ENCODE results near the gene WDR82.

The WDR82 gene

GRCh38 chr3:52221563-52222318 lies 56.7 kb downstream of the WDR82 start:
- FAIRE-seq: no peak

- no peak for FAIRE-seq
Measured at GRCh38 chr3:52221141-52221562, 57.3 kb downstream of the WDR82 start.

- no peak for FAIRE-seq
Measured at GRCh38 chr3:52220380-52221026, 57.9 kb downstream of the WDR82 start.

GRCh38 chr3:52218937-52219650 lies 59.4 kb downstream of the WDR82 start:
- FAIRE-seq: no peak

- no peak for FAIRE-seq
Measured at GRCh38 chr3:52218454-52218853, 60.0 kb downstream of the WDR82 start.

- no peak for FAIRE-seq
Measured at GRCh38 chr3:52218026-52218425, 60.4 kb downstream of the WDR82 start.

- FAIRE-seq: no peak
Measured at GRCh38 chr3:52217409-52217805, 61.0 kb downstream of the WDR82 start.

- FAIRE-seq: peak; percentile 33
Measured at GRCh38 chr3:52216585-52217408, 61.7 kb downstream of the WDR82 start.

- no peak for FAIRE-seq
Measured at GRCh38 chr3:52215351-52215750, 63.1 kb downstream of the WDR82 start.

- no peak for FAIRE-seq
Measured at GRCh38 chr3:52213901-52214300, 64.5 kb downstream of the WDR82 start.

- FAIRE-seq: no peak
Measured at GRCh38 chr3:52213005-52213404, 65.4 kb downstream of the WDR82 start.

GRCh38 chr3:52211268-52211891 lies 67.1 kb downstream of the WDR82 start:
- FAIRE-seq: no peak

- no peak for FAIRE-seq
Measured at GRCh38 chr3:52210550-52211046, 67.9 kb downstream of the WDR82 start.

- no peak for FAIRE-seq
Measured at GRCh38 chr3:52210037-52210436, 68.4 kb downstream of the WDR82 start.

- no peak for FAIRE-seq
Measured at GRCh38 chr3:52208556-52208955, 69.9 kb downstream of the WDR82 start.

- no peak for FAIRE-seq
Measured at GRCh38 chr3:52205727-52206372, 72.6 kb downstream of the WDR82 start.

Measured in colon (tissue), 2 donors.